ENCODE measurements around the gene STK11IP. TPM values are rescaled to one million over a fixed set of nuclear protein-coding genes. Genes with fewer than 3 reads are reported as not detected.

The STK11IP gene
- total RNA-seq, 1 experiment from 2014 or later = 45.0 TPM

- Histone ChIP-seq H3K4me2 (ENCODE audit: low read length) (no peak overlapping the region), H2AFZ (ENCODE audit: low read depth, low read length, poor library complexity, severe bottlenecking) (no peak overlapping the region), H3K9me3 (ENCODE audit: control insufficient read depth in 1 of 2, insufficient read depth in 1 of 2, low read depth in 1 of 2, low read length in 2 of 2) (no peaks in the 10 kb centered on the region), H3K79me2 (ENCODE audit: insufficient read depth, low read length) (peaks cover 9% of the 10 kb centered on the region; the same call in 1 of the 2 replicates), H3K9ac (ENCODE audit: low read length) (no peak overlapping the region), H3K27me3 (ENCODE audit: insufficient read depth, low read length) (no peaks in the 10 kb centered on the region), H4K20me1 (ENCODE audit: insufficient read depth) (no peaks in the 10 kb centered on the region), H3K4me3 (replicated peaks in 1 of 2; ENCODE audit: low read depth in 1 of 2, low read length in 2 of 2) (no peak overlapping the region), H3K36me3 (ENCODE audit: control insufficient read depth in 1 of 2, insufficient read depth in 2 of 2, low read length in 2 of 2) (no peaks in the 10 kb centered on the region), H3K9me2 (ENCODE audit: insufficient read depth) (no peaks in the 10 kb centered on the region), H3K27ac (ENCODE audit: low read depth, low read length) (no peak overlapping the region), H3K4me1 (ENCODE audit: control insufficient read depth in 1 of 2, insufficient read depth in 2 of 2, low read length in 2 of 2) (peaks cover 6 to 20% of the 10 kb centered on the region in 2 experiments; a peak in 3 of 4 replicates)
- no peak for TF ChIP-seq CEBPB (IDR thresholded peaks at IDR 0.05; ENCODE audit: low read depth)
- TF ChIP-seq SRF (IDR thresholded peaks at IDR 0.05; ENCODE audit: low read depth) = no peak
- TF ChIP-seq ZBTB33 (IDR thresholded peaks at IDR 0.05; ENCODE audit: extremely low read depth, insufficient replicate concordance, low read length) = no peak
- no peak for TF ChIP-seq ELF1 (IDR thresholded peaks at IDR 0.05; ENCODE audit: borderline replicate concordance, low read depth)
- no peak for TF ChIP-seq POLR2AphosphoS5 (IDR thresholded peaks at IDR 0.05; ENCODE audit: low read depth, low read length)
- no peak for TF ChIP-seq EZH2 (IDR thresholded peaks at IDR 0.05)
- TF ChIP-seq FOSL1 (IDR thresholded peaks at IDR 0.05; ENCODE audit: low read depth) = no peak
- no peak for TF ChIP-seq CTCF (IDR thresholded peaks at IDR 0.05 in 2 of 3, conservative IDR thresholded peaks at IDR 0.05 in 1 of 3; ENCODE audit: borderline replicate concordance in 1 of 3, insufficient read depth in 1 of 3, low read depth in 2 of 3, low read length in 2 of 3)
- no peak for TF ChIP-seq SIN3A (IDR thresholded peaks at IDR 0.05; ENCODE audit: low read depth)
- no peak for TF ChIP-seq EZH2phosphoT487 (IDR thresholded peaks at IDR 0.05; ENCODE audit: borderline replicate concordance)
- no peak for TF ChIP-seq YY1 (IDR thresholded peaks at IDR 0.05; ENCODE audit: extremely low read depth, insufficient replicate concordance, low read depth, low read length)
- TF ChIP-seq ZFX (IDR thresholded peaks at IDR 0.05) = no peak
- no peak for TF ChIP-seq REST (IDR thresholded peaks at IDR 0.05; ENCODE audit: low read depth)
- TF ChIP-seq ATF3 (IDR thresholded peaks at IDR 0.05) = no peak
- no peak for TF ChIP-seq EGR1 (IDR thresholded peaks at IDR 0.05; ENCODE audit: low read depth)
- TF ChIP-seq RAD21 (IDR thresholded peaks at IDR 0.05; ENCODE audit: low read depth) = no peak
- no peak for TF ChIP-seq JUND (IDR thresholded peaks at IDR 0.05)
- TF ChIP-seq SP1 (IDR thresholded peaks at IDR 0.05; ENCODE audit: low read depth) = no peak
- TF ChIP-seq ZNF274 (IDR thresholded peaks at IDR 0.05; ENCODE audit: low read depth, low read length) = no peak
- no peak for TF ChIP-seq TCF7L2 (IDR thresholded peaks at IDR 0.05; ENCODE audit: borderline replicate concordance, extremely low read depth, insufficient read depth, insufficient read length)
- ATAC-seq = no peak
- POLR2A ChIA-PET = no interaction called here
- no peak for DNase-seq (ENCODE audit: low read depth, low spot score)
- RAD21 ChIA-PET (ENCODE audit: low non-redundant PET in 1 of 2, low total read pairs in 2 of 2, uncharacterized antibody in 2 of 2, unreplicated experiment in 2 of 2) = no interaction called here
- no TSS peak for BruUV-seq (replicated peaks)
- CTCF ChIA-PET = no interaction called here
- intact Hi-C loops (cut with micrococcal nuclease) = no loop called here
Measured at GRCh38 chr2:219593154-219593553, 4.5 kb upstream of the STK11IP start.

Data from HCT116 (cell line).